ENCODE data around the gene FCN2. TPM values are rescaled to one million over a fixed set of nuclear protein-coding genes. Genes with fewer than 3 reads are reported as not detected.

Gene FCN2
- total RNA-seq, result 1.2 TPM
- long read RNA-seq, partial matches to known transcripts, result 0 of 5 reads
- long read RNA-seq, other reads (novel, unspliced or antisense), result 5 of 5 reads

DNA sequence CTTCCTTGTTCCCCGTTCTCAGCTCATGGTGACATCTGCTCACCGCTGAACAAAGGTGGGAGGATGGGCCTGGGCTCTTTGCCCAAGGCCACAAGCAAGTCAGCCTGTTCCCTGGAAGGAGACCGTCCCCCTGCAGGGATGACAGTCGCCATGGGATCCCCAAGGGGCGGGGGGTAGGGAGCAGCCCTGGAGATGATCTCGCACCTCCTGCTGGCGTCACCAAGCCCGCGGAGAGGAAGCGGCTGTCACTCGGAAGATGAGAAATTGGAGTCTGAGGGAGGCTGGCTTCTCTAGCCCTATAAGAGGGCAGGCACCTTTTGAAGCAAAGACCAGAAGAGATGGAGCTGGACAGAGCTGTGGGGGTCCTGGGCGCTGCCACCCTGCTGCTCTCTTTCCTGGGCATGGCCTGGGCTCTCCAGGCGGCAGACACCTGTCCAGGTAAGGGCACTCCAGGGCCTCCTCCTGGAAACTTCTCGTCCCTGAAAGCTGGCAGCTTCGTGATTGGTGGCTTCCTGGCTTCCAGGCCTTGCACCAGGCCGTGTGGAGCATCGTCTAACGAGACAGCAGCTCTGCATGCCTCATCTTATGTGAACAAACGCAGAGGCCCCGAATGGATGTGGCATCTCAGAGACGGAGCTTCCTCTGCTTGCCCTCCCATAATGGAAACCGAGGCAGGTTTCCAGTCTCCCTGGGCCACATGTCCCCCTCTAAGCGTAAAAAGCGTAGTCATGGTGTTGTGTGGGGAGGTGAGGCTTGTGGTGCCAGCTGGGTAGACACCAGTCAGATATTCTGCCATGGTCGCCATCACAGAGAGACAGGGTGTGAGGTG lies at the start of gene FCN2:
TSS of gene FCN2 (plus strand) at position 327 of the 829 bp plus-strand sequence. CDS start at position 339, 12 bp downstream.
- peak; percentile 86 for DNase-seq (ENCODE audit: low spot score)

DNA sequence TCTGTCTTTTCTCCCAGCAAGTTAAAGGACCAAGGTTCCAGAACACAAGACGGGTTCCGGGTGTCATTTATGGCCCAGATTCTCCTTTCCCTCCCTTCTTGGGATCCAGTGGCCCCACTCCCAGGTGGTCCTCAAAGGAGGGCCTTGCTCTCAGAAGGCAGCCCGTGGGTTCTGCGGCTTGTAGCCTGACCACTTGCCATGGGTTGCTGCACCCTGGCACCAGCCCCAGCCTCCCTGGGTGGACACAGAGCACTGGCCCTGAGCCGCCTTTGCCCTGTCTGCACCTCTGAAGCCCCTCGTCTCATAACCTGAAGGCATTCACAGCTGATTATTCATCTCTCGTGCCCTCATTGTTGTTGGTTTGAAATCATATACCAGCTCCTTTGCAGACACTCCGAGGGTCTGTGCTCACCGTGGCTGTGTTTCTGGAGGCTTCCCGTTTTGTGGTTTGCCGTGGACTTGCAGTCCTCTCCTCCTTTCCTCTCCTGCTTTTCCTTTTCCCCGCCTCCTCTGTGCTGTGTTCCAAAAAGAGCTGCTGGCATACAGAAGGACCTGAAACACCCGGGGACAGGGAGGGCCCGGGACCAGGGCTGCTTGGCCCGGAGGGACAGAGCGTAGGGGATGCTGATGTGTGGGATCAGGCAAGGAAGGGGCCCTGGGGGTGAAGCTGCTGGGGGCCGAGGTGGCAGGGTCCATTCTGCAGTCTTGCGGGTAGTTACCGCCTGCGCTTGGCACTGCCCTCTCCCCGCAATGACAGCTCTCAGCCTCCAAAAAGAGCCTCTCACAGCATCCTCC lies 49.5 kb upstream of the FCN2 start:
- no peak for DNase-seq (ENCODE audit: low spot score)

DNA sequence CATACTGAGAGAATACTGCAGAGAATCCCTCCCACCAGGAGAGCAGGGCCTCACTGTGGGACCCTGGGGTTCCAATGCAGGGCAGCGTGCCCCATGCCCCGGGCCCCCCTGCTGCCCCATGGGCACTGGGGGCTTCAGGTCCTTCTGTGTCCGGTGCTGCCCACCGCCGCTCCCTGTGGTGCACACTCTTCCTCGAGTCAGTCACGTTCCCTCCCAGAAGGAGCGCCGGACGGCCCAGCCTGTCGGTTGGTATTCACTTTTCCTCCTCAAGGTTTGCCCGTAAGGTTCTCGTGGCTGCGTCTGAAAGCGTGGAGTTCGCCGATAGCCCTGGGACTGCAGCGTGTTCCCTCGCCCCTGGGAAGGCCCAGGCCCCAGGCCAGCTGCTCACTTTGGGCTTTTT lies 48.1 kb upstream of the FCN2 start:
- DNase-seq (ENCODE audit: low spot score), result no peak

DNA sequence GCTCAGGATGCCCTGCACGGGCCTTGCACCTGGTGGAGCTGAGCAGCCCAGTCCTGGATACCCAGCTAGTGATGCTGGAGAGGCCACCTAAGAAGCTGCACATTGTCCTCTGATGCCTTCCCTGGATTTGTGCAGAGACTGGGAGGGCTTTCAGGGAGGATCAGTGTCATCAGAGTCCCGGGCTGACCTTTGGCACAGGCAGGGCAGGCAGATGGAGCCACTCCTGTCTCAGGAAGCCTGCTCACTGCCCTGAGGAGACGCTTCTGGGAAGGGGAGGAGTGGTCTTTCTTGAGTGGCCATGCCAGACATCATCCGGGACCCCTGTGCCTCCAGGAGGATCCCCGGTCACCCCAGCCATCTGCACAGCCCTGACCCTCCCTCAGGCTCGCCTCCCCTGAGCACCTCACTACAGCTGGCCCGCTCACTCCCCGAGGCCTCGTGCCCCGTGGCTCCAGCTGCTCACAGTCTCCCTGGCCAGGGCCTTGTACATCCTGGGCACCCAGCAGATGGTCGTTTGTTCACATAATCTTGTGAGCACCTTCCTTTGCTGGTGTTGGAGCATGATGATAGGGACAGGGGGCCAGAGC lies 47.2 kb upstream of the FCN2 start:
- no peak for DNase-seq (ENCODE audit: low spot score)

DNA sequence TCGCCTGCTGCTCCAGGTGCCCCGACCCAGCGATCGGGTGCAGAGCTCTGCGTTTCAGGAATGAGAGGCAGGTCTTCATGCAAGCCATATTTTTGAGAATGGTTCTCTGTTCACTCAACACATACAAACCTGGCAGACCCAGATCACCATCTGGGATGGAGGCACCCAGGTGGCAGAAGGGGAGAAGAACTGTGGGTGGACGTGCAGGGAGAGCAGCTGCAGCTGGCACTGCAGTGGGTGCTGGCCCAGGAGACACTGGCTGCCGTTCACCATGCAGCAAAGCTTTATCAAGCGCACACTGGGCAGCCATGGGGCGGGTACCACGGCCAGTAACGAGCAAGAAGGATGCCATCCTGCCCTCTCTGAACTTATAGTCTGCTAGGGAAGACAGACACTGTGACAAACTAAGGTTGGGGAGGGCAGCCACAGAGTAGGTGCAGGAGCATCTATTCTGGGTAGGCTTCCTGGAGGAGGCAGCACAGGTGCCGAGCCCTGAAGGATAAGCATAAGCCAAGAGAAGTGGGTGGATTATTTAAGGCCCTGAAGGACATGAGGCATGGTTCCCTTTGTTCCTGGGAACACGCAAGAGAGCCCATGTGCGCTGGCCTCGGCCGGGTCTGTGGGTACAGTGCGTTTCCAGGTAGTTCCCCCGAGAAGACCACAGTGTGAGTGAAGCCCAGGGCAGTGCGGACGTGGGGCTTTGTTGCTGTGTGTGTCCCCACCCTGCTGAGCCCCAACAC lies 46.2 kb upstream of the FCN2 start:
- DNase-seq (ENCODE audit: low spot score), result no peak

DNA sequence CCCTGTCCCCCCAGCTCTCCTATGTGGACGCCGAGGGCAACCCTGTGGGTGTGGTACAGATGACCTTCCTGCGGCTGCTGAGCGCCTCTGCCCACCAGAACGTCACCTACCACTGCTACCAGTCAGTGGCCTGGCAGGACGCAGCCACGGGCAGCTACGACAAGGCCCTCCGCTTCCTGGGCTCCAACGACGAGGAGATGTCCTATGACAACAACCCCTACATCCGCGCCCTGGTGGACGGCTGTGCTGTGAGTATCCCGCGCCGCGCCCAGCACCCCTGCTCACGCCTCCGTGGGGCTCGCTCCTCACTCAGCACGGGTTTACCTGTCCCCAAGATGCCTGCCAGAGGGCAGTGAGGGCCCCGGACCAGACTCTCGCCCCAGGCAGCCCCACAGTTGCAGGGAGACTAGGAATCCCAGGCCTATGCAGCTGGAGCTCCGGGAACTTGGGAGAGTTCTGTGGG lies 45.6 kb upstream of the FCN2 start:
- DNase-seq (ENCODE audit: low spot score), result no peak

DNA sequence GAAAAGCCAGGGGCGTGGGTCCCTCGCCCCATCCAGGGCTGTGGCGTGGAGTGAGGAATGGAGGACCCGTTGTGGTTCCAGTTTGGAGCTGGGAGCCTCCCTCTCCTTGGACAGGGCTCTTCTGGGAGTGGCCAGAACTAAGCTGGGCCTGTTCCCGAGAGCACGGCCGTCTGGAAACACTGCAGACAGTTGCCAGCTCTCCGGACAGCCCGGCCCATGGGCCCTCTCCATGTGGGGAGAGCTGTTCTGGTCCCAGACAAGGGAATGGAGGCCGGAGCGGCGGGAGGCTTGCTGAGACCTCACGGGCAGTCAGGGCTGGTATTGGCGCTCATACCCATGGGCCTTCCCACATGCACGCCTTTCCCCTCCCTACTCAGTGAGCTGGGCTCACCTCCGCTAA lies 45.2 kb upstream of the FCN2 start:
- DNase-seq (ENCODE audit: low spot score), result no peak

DNA sequence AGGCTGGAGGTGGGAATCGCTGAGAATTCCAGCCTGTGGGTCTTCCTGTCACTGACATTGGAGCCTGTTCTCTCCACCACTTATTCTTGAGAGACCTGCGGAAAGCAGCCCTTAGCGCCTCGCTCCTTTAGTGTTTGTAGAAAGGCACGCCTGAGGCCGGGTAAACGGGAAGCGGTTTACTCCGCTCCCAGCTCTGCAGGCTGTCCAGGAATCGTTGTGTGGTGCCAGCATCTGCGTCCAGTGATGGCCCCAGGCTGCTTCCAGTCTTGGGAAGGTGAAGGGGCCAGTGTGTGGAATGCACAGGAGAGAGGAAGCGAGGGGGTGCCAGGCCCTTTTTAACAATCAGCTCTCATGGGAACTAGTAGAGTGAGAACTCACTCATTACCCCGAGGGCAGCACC lies 44.6 kb upstream of the FCN2 start:
- no peak for DNase-seq (ENCODE audit: low spot score)

DNA sequence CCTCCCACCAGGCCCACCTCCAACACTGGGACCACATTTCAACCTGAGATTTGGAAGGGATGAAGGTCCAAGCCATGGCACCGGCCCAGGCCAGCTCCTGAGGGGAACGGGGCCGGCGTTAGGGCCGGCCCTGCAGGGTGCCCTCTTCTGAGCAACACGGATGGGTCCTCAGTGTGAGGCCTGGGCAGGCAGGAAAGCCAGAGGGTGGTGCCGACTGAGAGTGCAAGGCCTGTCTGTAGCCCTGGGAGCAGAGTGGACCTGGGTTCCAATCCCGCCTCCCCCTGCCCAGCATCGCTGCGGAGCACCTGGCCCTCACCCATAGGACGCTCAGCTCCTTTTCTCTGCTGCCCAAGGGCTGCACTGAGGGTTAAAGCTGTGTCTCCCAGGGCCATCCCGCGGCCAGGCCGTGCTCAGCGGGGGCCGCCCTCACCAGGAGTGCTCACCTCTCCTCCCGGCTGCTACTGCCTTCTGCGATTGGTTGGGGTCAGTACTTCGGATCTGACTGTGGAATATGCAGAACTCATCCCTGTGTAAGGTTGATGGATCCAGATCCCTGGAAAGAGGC lies 44.1 kb upstream of the FCN2 start:
- no peak for DNase-seq (ENCODE audit: low spot score)

DNA sequence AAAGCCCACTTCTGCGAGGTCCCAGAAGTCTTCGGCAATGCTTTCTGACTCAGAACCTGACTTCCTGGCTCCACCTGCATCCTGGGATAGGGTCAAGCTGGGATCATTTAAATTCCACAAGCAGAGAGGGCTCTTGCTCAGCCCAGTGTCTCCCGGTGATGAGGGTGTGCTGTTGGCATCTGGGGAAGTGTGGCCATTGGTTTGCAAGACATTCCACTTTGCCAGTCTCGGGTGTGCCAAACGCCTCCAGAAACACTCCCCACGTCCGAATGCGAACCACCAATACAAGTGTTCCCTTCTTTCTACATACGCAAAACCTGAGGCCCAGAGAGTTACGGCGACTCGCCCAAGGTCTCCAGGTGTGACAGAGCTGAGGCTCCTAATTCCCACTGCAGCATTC lies 43.1 kb upstream of the FCN2 start:
- DNase-seq (ENCODE audit: low spot score), result no peak

DNA sequence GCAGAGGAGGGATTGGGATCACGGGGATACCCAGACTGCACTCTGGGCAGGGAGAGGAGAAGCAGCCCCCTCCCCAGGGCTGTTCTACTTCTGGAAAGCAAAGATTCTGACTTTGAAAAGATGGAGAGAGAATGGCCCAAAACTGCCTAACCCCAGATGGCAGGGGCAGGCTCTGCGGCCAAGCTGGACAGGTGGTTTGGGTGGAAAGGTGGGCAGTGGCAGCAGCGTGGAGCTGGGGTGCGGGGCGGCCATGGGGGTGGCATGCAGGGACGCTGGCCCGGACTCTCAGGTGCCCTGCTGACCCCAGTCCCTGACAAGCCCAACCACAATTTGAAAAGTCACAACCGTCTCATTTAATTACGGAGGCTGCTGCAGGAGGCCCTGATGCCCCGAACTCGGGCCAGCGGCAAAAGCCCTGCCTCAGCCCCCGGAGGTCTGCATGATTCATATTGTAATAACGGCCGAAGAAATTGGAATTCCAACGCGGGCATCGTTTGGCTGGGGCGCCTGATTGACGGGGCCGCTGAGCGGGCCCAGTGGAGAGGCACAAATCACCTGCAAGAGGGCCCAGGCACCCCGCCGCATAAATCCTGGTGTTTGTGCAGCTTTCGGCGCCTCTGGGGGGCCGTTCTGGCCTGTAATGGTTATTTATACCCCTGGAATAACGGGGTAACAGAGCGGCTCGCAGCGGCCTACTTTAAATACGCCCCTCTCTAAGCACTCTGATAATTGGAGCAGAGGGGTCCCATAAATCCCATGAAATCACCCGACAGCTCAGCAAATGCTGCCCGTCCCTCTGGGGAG lies 41.8 kb upstream of the FCN2 start:
- no peak for DNase-seq (ENCODE audit: low spot score)

DNA sequence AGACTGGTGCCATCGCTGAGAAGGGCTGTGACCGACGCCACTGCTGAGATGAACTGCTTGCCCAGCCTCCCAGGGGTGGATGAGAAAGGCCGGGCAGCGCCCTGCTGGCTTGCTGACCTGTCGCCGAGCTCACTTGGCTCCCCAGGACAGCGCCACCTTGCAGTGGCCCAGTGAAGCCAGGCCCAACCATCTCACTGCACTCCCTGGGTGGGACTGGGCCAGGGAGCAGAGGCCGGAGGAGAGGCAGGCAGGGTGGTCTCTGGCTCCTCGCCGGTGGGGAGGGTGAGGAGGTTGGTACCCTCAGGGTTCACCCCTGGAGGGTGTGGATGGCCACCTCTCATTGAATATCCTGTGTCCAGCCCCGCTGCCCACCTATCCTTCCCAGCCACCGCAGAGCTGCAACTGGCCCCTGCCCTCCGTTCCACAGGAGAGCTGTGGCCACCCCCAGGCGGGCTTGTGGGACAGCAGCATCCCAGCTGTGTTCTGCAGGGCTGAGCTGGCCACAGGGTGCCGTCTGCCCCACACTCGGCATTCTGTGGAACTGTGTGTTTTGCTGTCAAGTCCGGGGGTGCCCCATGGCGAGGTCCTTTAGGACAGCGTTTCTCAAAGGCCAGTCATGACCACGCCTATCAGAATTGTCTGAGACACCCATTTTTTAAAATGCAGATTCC lies 41.0 kb upstream of the FCN2 start:
- DNase-seq (ENCODE audit: low spot score), result no peak

DNA sequence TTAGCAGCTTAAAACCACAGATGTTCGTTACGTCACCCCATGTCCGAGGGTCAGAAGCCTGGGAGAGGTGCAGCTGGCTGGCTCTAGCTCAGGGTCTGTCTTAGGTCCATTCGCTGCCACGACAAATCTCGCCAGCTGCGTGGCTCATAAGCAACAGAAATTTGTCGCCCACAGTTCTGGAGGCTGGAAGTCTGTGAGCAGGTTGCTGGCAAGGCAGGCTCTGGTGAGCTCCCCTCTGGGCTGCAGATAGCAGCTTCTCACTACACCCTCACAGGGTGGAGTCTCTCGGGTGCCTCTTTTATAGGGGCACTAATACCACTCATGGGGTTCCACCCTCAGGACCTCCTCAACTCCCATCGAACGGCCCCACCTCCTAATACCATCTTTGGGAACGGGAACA lies 40.1 kb upstream of the FCN2 start:
- no peak for DNase-seq (ENCODE audit: low spot score)

DNA sequence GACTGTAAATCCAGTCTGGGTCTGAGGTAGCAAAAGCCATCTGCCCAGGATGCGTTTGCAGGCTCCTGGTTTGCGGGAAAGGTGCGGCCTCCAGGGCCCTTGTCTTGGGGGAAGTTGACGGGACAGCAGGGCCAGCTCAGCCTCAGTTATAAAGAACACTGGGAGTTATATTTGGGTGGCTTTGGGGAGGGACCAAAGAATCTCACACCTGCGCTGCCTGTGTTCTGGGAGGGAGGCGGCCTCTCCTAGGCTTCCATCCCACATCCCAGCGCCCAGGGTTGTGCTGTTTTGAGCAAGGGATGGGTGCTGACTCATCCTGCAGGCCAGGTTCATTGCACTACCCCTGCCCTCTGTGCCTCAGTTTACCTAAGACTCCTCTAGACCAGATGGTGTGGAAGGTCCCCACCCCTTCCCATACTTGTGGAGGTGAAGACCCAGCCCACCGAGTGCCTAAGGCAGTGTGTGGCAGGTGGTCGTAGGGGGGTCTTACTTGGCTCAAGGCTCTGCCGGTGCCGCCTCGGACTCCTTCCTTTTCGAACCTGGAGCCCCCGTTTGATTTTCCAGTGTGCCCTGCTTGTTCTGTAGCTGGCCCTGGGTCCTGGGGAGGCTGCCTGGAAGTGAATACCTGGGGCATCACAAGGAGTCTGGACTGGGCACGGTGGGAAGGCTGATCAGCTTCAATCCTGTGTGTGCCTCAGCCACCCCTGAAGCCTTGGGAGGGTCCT lies 39.3 kb upstream of the FCN2 start:
- no peak for DNase-seq (ENCODE audit: low spot score)

DNA sequence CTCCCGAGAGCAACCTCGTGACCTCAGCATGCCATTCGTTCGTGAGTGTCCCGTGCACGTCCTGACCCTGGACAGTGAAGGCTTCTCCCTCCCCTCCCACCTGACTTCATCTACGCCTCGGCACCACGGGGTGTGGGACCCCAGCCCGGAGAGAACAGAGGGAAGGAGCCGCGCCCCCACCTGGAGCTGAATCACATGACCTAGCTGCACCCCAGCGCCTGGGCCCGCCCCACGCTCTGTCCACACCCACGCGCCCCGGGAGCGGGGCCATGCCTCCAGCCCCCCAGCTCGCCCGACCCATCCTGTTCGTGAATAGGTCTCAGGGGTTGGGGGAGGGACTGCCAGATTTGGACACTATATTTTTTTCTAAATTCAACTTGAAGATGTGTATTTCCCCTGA lies 38.3 kb upstream of the FCN2 start:
- DNase-seq (ENCODE audit: low spot score), result no peak

DNA sequence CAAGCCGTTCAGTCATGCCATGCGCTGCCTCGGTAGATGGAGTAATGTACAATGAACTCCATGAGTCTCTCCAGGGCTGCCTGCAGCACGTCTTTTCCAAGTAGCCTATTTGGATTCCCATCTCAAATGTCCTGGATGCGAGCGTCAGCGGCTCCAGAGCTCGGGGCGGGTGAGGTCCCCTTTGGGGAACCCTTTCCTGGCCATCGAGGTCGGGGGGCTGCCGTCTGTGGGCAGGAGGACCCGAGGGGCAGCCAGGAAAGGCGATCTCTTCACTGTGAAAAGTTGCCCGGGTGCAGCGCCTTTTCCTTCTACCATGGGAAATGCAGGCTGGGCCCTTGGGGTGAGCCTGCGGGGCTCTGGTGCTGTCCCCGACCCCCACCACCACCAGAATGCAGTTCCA lies 36.9 kb upstream of the FCN2 start:
- no peak for DNase-seq (ENCODE audit: low spot score)

DNA sequence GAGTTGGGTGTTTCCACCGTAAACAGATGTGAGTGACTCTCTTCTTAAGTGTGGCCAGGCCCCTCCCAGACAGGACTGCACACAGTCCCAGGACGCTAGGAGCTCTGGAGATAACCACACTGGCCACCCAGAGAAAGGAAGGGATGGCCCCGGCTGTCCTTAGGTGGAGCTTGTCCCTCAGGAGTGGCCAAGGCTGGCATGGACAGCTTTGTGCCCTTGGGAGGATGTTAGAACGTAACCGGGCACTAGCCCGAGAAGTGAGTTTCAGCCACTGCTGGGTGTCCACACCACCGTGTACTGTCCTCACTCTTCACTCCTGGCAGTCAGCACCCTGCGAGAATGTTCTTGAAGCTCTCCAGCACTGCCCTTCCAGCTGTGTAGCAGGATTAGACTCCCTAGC lies 35.8 kb upstream of the FCN2 start:
- DNase-seq (ENCODE audit: low spot score), result no peak

DNA sequence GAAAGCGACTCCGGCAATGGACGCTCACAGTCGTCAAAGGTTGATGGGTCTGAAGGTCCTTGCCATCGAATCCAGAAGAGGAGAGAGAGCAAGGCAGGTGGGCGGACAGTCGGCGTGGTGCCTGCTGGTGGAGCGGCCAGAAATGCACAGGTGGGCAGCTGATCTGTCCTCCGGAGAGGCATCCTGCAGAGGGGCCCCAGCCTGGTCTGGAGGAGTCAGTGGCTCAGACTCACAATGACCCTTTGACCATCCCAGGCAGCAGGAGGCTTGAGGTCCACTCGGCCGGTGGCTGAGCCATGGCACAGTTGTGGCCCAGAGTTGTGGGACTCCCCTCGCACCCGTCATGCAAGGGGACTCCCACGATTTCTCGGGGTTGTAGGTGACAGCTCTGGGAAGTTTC lies 34.4 kb upstream of the FCN2 start:
- no peak for DNase-seq (ENCODE audit: low spot score)

DNA sequence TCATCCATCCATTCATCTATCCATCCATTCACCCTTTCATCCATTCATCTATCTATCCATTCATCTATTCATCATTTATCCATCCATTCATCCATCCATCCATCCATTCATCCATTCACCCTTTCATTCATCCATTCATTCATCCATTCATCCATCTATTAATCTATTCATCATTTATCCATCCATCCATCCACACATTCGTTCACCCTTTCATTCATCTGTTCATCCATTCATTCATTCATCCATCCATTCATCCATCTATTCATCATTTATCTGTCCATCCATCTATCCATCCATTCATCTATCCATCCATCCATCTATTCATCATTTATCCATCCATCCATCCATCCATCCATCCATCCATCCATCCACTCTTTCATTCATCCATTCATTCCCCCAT lies 33.9 kb upstream of the FCN2 start:
- DNase-seq (ENCODE audit: low spot score), result no peak

Measured in mesenteric fat pad (tissue), 1 donor.